HCT116 (cell line): ENCODE data around the gene ABCB8. TPM values are rescaled to one million over a fixed set of nuclear protein-coding genes. Genes with fewer than 3 reads are reported as not detected.

Experiments
- ATAC-seq: fragments of 200-7000 bp; cut with Tn5 transposase; 2 replicates; pipeline ENCODE4 v1.9.1; 2020; ENCODE audit warnings: mild to moderate bottlenecking, moderate library complexity
- BruUV-seq: library from RNA; stranded (reverse); fragments of 400-500 nt; replicated peaks from 2 replicates; lab custom pipeline; 2021; lab: Mats Ljungman, UMichigan
- CTCF ChIA-PET: fragments of 300-600 bp; sonication (Branson Sonifier 250); formaldehyde crosslinking; loops from one replicate; lab custom pipeline; 2021; ENCODE audit warnings: antibody characterized with exemption; lab: Charles Lee
- POLR2A ChIA-PET: fragments of 300-600, 350-600 bp; sonication (Branson Sonifier 250); formaldehyde crosslinking; loops from one replicate; lab custom pipeline; 2021; ENCODE audit warnings: antibody characterized with exemption; lab: Charles Lee
- RAD21 ChIA-PET, 2 experiments: fragments of 300-600 bp; sonication (Branson Sonifier 250); formaldehyde crosslinking; loops; one replicate each; lab custom pipeline; 2023; ENCODE audit warnings: low total read pairs in 2 of 2; ENCODE audit not compliant: uncharacterized antibody in 2 of 2, unreplicated experiment in 2 of 2, low non-redundant PET in 1 of 2; lab: Charles Lee
- DNase-seq: peaks from one replicate; pipeline ENCODE4 v3.0.0-alpha.2; 2010; ENCODE audit warnings: low read depth, low spot score
- H2AFZ ChIP-seq: fragments of 200-600 bp; shearing (Covaris generic), sonication (generic); 2 replicates; pipeline ENCODE4 v1.6.1; 2017; ENCODE audit warnings: low read depth, mixed run types, mixed read lengths, antibody characterized with exemption, low read length; ENCODE audit not compliant: poor library complexity, severe bottlenecking
- H3K27ac ChIP-seq: 2 replicates; pipeline ENCODE4 v1.5.1; 2012; ENCODE audit warnings: low read depth, low read length
- H3K27me3 ChIP-seq: fragments of 200-600 bp; sonication (generic); 2 replicates; pipeline ENCODE4 v1.6.1; 2016; ENCODE audit warnings: mixed run types, low read length, mixed read lengths; ENCODE audit not compliant: insufficient read depth
- H3K36me3 ChIP-seq, 2 experiments: fragments of 200-500 bp in 1 of 2; fragments of 200-600 bp in 1 of 2; sonication (Bioruptor generic) in 1 of 2; sonication (generic) in 1 of 2; 2 replicates each; pipeline versions ENCODE4 v1.5.1 to v1.6.1; 2014 to 2016; ENCODE audit warnings: low read length in 2 of 2, inconsistent platforms in 1 of 2, mixed read lengths in 1 of 2, mixed run types in 1 of 2; ENCODE audit not compliant: insufficient read depth in 2 of 2, control insufficient read depth in 1 of 2
- H3K4me1 ChIP-seq, 2 experiments: fragments of 200-600 bp in 1 of 2; sonication (generic) in 1 of 2; 2 replicates each; pipeline versions ENCODE4 v1.5.1 to v1.6.1; 2012 to 2017; ENCODE audit warnings: low read length in 2 of 2, inconsistent platforms in 1 of 2, mild to moderate bottlenecking in 1 of 2, mixed read lengths in 1 of 2, mixed run types in 1 of 2, moderate library complexity in 1 of 2; ENCODE audit not compliant: insufficient read depth in 2 of 2, control insufficient read depth in 1 of 2
- H3K4me2 ChIP-seq: fragments of 200-600 bp; sonication (generic); 2 replicates; pipeline ENCODE4 v1.6.1; 2017; ENCODE audit warnings: mixed run types, low read length, mixed read lengths
- H3K4me3 ChIP-seq, 2 experiments: fragments of 200-600 bp in 1 of 2; sonication (generic) in 1 of 2; replicated peaks in 1 of 2; 2 replicates each; pipeline ENCODE4 v1.5.1; 2011 to 2016; ENCODE audit warnings: low read length in 2 of 2, control low read depth in 1 of 2, low read depth in 1 of 2, mild to moderate bottlenecking in 1 of 2, mixed read lengths in 1 of 2, mixed run types in 1 of 2
- H3K79me2 ChIP-seq: fragments of 200-600 bp; sonication (generic); 2 replicates; pipeline ENCODE4 v1.6.1; 2017; ENCODE audit warnings: mild to moderate bottlenecking, mixed run types, low read length, moderate library complexity, mixed read lengths; ENCODE audit not compliant: insufficient read depth
- H3K9ac ChIP-seq: fragments of 200-600 bp; sonication (generic); 2 replicates; pipeline ENCODE4 v1.6.1; 2016; ENCODE audit warnings: low read length, mixed read lengths
- H3K9me2 ChIP-seq: fragments of 200-600 bp; sonication (generic), shearing (Covaris generic); 2 replicates; pipeline ENCODE4 v1.6.1; 2017; ENCODE audit warnings: mixed run types, mild to moderate bottlenecking, moderate library complexity; ENCODE audit not compliant: insufficient read depth
- H3K9me3 ChIP-seq, 2 experiments: fragments of 200-500 bp in 1 of 2; fragments of 200-600 bp in 1 of 2; sonication (Bioruptor generic) in 1 of 2; sonication (generic) in 1 of 2; 2 replicates each; pipeline ENCODE4 v1.6.1; 2014 to 2017; ENCODE audit warnings: low read length in 2 of 2, mixed read lengths in 2 of 2, inconsistent platforms in 1 of 2, low read depth in 1 of 2, mild to moderate bottlenecking in 1 of 2, mixed run types in 1 of 2, moderate library complexity in 1 of 2; ENCODE audit not compliant: control insufficient read depth in 1 of 2, insufficient read depth in 1 of 2
- H4K20me1 ChIP-seq: fragments of 200-600 bp; sonication (generic), shearing (Covaris generic); 2 replicates; pipeline ENCODE4 v1.6.1; 2017; ENCODE audit warnings: mixed run types, mild to moderate bottlenecking, moderate library complexity; ENCODE audit not compliant: insufficient read depth
- CBX3 ChIP-seq: IDR thresholded peaks from 2 replicates; pipeline ENCODE4 v1.6.1; 2012; ENCODE audit warnings: low read depth
- EGR1 ChIP-seq: IDR thresholded peaks from 2 replicates; pipeline ENCODE4 v1.6.1; 2012; ENCODE audit warnings: low read depth
- ELF1 ChIP-seq: IDR thresholded peaks from 2 replicates; pipeline ENCODE4 v1.6.1; 2012; ENCODE audit warnings: low read depth, borderline replicate concordance
- EZH2 ChIP-seq: fragments of 200-600 bp; sonication (generic); IDR thresholded peaks from 2 replicates; pipeline ENCODE4 v1.6.1; 2017; ENCODE audit warnings: antibody characterized with exemption, mixed run types
- EZH2phosphoT487 ChIP-seq: fragments of 200-600 bp; IDR thresholded peaks from 2 replicates; pipeline ENCODE4 v1.6.1; 2018; ENCODE audit warnings: antibody characterized with exemption, borderline replicate concordance
- JUND ChIP-seq: IDR thresholded peaks from 2 replicates; pipeline ENCODE4 v1.6.1; 2012
- POLR2A ChIP-seq: IDR thresholded peaks from 2 replicates; pipeline ENCODE4 v1.7.0; 2011; ENCODE audit warnings: borderline replicate concordance; ENCODE audit not compliant: insufficient read depth, insufficient read length; ENCODE audit errors: extremely low read depth
- POLR2AphosphoS5 ChIP-seq: IDR thresholded peaks from 2 replicates; pipeline ENCODE4 v1.6.1; 2011; ENCODE audit warnings: mild to moderate bottlenecking, low read depth, low read length, moderate library complexity
- RAD21 ChIP-seq: IDR thresholded peaks from 2 replicates; pipeline ENCODE4 v1.6.1; 2012; ENCODE audit warnings: low read depth, mild to moderate bottlenecking
- SIN3A ChIP-seq: IDR thresholded peaks from 2 replicates; pipeline ENCODE4 v1.6.1; 2012; ENCODE audit warnings: low read depth
- SP1 ChIP-seq: IDR thresholded peaks from 2 replicates; pipeline ENCODE4 v1.6.1; 2012; ENCODE audit warnings: low read depth
- SRF ChIP-seq: IDR thresholded peaks from 2 replicates; pipeline ENCODE4 v1.6.1; 2012; ENCODE audit warnings: low read depth
- TCF7L2 ChIP-seq: IDR thresholded peaks from 2 replicates; pipeline ENCODE4 v1.7.0; 2011; ENCODE audit warnings: borderline replicate concordance, inconsistent platforms; ENCODE audit not compliant: insufficient read depth, insufficient read length; ENCODE audit errors: extremely low read depth
- YY1 ChIP-seq: IDR thresholded peaks from 2 replicates; pipeline ENCODE4 v1.6.1; 2011; ENCODE audit warnings: low read length, low read depth, moderate library complexity, mild to moderate bottlenecking; ENCODE audit not compliant: insufficient replicate concordance; ENCODE audit errors: extremely low read depth
- ZFX ChIP-seq: fragments of 450-650 bp; IDR thresholded peaks from 2 replicates; pipeline ENCODE4 v1.6.1; 2017
- ZNF274 ChIP-seq: fragments of 200-500 bp; sonication (Bioruptor generic); IDR thresholded peaks from 2 replicates; pipeline ENCODE4 v1.6.1; 2014; ENCODE audit warnings: mild to moderate bottlenecking, low read depth, low read length, inconsistent platforms
- intact Hi-C: fragments of 100-400 bp; cut with micrococcal nuclease; formaldehyde crosslinking; loops from 2 replicates; pipeline ENCODE4 v1.10.0; 2022
- total RNA-seq: library from RNA; stranded (reverse); gene quantifications from one replicate; pipeline ENCODE4 v1.2.1, GENCODE V29; 2021; ENCODE audit not compliant: unreplicated experiment
- TF ChIP-seq, protein P1 (sequence below): IDR thresholded peaks from 2 replicates; pipeline ENCODE4 v1.6.1; 2012
- TF ChIP-seq, protein P2 (sequence below), 3 experiments: fragments of 200-600 bp in 1 of 3; sonication (generic) in 1 of 3; IDR thresholded peaks in 2 of 3; conservative IDR thresholded peaks in 1 of 3; 2 replicates each; pipeline ENCODE4 v1.5.1; 2012 to 2017; ENCODE audit warnings: low read depth in 2 of 3, low read length in 2 of 3, antibody characterized with exemption in 1 of 3, borderline replicate concordance in 1 of 3, control low read depth in 1 of 3, mild to moderate bottlenecking in 1 of 3, mixed read lengths in 1 of 3, mixed run types in 1 of 3, moderate library complexity in 1 of 3; ENCODE audit not compliant: insufficient read depth in 1 of 3

The ABCB8 gene
- total RNA-seq, 1 experiment from 2014 or later, result 55.2 TPM

DNA sequence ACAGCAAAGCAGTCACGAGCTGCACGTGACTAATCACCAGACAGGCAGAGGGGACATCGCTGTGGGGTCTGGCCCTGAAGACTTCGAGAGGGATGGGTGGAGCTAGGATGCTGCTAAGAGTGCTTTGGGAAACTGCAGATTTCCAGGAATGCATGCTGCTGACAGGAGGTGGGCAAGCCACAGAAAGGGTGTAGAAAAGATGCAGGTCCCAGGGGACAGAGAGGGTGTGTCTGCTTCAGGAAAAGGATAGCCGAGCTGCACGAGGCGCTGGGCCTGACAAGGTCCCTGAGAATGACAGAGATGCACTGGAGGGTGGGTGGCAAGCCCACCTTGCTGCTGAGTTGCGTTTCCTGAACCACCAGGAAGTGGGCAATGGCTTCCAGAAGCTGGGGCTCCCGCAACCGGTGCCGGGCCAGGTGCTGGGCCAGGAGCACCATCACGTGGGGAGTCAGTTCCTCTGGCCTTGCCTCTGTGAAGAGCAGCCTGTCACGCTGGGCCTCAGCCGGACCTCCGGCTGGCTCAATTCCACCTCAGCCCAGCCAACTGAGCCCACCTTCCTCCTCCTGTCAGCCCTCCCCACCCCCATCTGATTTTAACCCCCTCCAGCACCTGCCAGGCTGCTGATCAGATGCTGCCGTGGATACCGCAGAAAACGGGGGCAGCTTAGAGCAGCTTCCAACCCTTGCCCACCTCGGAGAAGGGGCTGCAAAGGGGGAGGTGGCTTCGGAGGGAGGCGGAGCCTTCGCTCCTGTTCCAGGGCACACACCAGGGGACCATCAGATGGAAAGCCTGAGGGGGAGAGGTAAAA, 50.2 kb downstream of the ABCB8 start:
- RAD21 ChIA-PET, result interaction anchor here in 1 of 2 experiments (0.6 kb wide), 1 partner anchor 16 kb away, joined by 4 read pairs; no protein-coding TSS in a partner anchor
- peaks cover 20 to 49% of the 10 kb centered on the region in 2 experiments for H3K4me1 ChIP-seq
- no peaks in the 10 kb centered on the region for H3K27me3 ChIP-seq
- H2AFZ ChIP-seq, result no peak overlapping the region
- peaks cover 13 to 16% of the 10 kb centered on the region in 2 experiments; a peak in 3 of 4 replicates for H3K36me3 ChIP-seq
- POLR2A ChIA-PET, result no interaction called here
- H3K4me3 ChIP-seq, result no peak overlapping the region
- TF ChIP-seq POLR2AphosphoS5 (peak; percentile 33), ELF1 (no peak), EZH2phosphoT487 (no peak), EGR1 (no peak)
- TF ChIP-seq, protein P1, sequence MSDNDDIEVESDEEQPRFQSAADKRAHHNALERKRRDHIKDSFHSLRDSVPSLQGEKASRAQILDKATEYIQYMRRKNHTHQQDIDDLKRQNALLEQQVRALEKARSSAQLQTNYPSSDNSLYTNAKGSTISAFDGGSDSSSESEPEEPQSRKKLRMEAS, result no peak
- H3K9me3 ChIP-seq, result no peaks in the 10 kb centered on the region
- no TSS peak for BruUV-seq
- H3K79me2 ChIP-seq, result peaks cover 45% of the 10 kb centered on the region
- DNase-seq (no peak), ATAC-seq (no peak)
- intact Hi-C loops, result no loop called here
- no peaks in the 10 kb centered on the region for H3K9me2 ChIP-seq
- no peak overlapping the region for H3K9ac ChIP-seq
- H3K4me2 ChIP-seq, result peak overlapping the region; percentile 94
- H4K20me1 ChIP-seq, result no peaks in the 10 kb centered on the region
- CTCF ChIA-PET, result no interaction called here
- H3K27ac ChIP-seq, result peak overlapping the region; percentile 94

DNA sequence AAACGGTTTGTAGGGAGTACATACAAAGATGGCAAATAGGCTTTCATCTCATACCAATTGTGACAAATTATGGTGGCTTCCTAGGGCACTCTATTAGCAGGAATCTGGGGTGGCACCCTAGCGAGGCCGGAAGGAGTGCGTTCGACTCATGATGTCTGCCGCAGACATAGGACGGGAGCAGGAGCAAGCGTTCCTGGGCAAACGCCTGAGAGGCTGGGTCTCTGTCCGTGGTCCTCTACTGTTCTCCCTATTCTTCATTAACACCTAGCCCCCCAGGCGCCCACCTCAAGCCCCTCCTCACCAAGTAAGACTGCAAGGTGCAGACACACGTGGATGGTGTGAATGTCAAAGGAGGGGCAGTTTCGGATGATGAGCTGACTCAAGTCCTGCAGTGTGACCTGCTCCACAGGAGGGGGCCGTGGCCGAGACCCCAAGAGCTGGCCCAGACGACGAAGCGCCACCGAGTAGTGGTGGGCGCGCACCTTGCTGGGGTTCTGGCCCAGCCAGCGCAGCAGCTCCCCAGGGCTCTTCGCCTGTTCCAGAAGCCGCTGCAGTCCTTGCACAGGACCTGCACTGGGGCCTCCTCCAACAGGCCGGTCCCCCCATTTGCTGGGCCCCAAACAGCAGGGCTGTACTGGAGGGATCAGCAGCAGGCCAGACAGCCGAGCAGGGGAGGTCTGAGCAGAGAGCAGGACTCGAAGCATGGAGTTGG, 51.1 kb downstream of the ABCB8 start:
- peaks cover 28 to 59% of the 10 kb centered on the region in 2 experiments for H3K4me1 ChIP-seq
- H3K9ac ChIP-seq, result peak overlapping the region; percentile 100
- no TSS peak for BruUV-seq
- RAD21 ChIA-PET, result interaction anchor here in 1 of 2 experiments (0.6 kb wide), 1 partner anchor 17 kb away, joined by 4 read pairs; no protein-coding TSS in a partner anchor
- CTCF ChIA-PET, result no interaction called here
- intact Hi-C loops, result no loop called here
- H3K27me3 ChIP-seq, result no peaks in the 10 kb centered on the region
- no peak overlapping the region for H2AFZ ChIP-seq
- peak overlapping the region; percentile 94 for H3K27ac ChIP-seq
- peaks cover 9 to 13% of the 10 kb centered on the region in 2 experiments; a peak in 3 of 4 replicates for H3K36me3 ChIP-seq
- no peaks in the 10 kb centered on the region for H3K9me3 ChIP-seq
- DNase-seq, result no peak
- TF ChIP-seq SIN3A (no peak), POLR2A (no peak), CBX3 (no peak), EZH2 (no peak), ZNF274 (no peak), SRF (no peak), TCF7L2 (no peak), YY1 (no peak), ZFX (no peak), JUND (no peak), RAD21 (no peak), SP1 (no peak)
- TF ChIP-seq, protein P2, sequence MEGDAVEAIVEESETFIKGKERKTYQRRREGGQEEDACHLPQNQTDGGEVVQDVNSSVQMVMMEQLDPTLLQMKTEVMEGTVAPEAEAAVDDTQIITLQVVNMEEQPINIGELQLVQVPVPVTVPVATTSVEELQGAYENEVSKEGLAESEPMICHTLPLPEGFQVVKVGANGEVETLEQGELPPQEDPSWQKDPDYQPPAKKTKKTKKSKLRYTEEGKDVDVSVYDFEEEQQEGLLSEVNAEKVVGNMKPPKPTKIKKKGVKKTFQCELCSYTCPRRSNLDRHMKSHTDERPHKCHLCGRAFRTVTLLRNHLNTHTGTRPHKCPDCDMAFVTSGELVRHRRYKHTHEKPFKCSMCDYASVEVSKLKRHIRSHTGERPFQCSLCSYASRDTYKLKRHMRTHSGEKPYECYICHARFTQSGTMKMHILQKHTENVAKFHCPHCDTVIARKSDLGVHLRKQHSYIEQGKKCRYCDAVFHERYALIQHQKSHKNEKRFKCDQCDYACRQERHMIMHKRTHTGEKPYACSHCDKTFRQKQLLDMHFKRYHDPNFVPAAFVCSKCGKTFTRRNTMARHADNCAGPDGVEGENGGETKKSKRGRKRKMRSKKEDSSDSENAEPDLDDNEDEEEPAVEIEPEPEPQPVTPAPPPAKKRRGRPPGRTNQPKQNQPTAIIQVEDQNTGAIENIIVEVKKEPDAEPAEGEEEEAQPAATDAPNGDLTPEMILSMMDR (IDR thresholded peaks at IDR 0.05 in 2 of 3, conservative IDR thresholded peaks at IDR 0.05 in 1 of 3; ENCODE audit: borderline replicate concordance in 1 of 3, insufficient read depth in 1 of 3, low read depth in 2 of 3, low read length in 2 of 3), result no peak
- TF ChIP-seq, protein P1, result no peak
- H4K20me1 ChIP-seq, result no peaks in the 10 kb centered on the region
- no peaks in the 10 kb centered on the region for H3K9me2 ChIP-seq
- POLR2A ChIA-PET, result no interaction called here
- peak overlapping the region; percentile 90 to 94 for H3K4me3 ChIP-seq
- H3K79me2 ChIP-seq, result peaks cover 45% of the 10 kb centered on the region
- H3K4me2 ChIP-seq, result peak overlapping the region; percentile 94
- ATAC-seq, result no peak
